Activated CD4-positive, alpha-beta T cell treated with anti-CD3 and anti-CD28 coated beads, Interleukin-2, amount 10 ng/mL, durations not matched to agents 7 days and 5 days (primary cell): Measurements from ENCODE around the gene NAALADL1. TPM values are rescaled to one million over a fixed set of nuclear protein-coding genes. Genes with fewer than 3 reads are reported as not detected.

Experiments used
- CTCF ChIA-PET: fragments of 350-600 bp; sonication (Branson Sonifier 250); formaldehyde crosslinking; loops from one replicate; lab custom pipeline; 2021; ENCODE audit warnings: antibody characterized with exemption; lab: Charles Lee
- POLR2A ChIA-PET: fragments of 350-600 bp; sonication (Branson Sonifier 250); formaldehyde crosslinking; loops from one replicate; lab custom pipeline; 2021; ENCODE audit warnings: antibody characterized with exemption; lab: Charles Lee
- DNase-seq: peaks from one replicate; pipeline ENCODE4 v3.0.0-alpha.2; 2020
- H3K27ac Mint-ChIP-seq: one replicate; pipeline ENCODE4 v1.8.0; 2021; ENCODE audit warnings: mild to moderate bottlenecking, moderate library complexity, mixed read lengths
- H3K27me3 Mint-ChIP-seq: one replicate; pipeline ENCODE4 v1.8.0; 2021; ENCODE audit warnings: mixed read lengths
- H3K36me3 Mint-ChIP-seq: one replicate; pipeline ENCODE4 v1.8.0; 2021; ENCODE audit warnings: low read depth, mixed read lengths
- H3K4me1 Mint-ChIP-seq: one replicate; pipeline ENCODE4 v1.8.0; 2021; ENCODE audit warnings: mixed read lengths
- H3K4me3 Mint-ChIP-seq: one replicate; pipeline ENCODE4 v1.8.0; 2021; ENCODE audit warnings: mild to moderate bottlenecking, moderate library complexity, mixed read lengths
- H3K9me3 Mint-ChIP-seq: one replicate; pipeline ENCODE4 v1.8.0; 2021; ENCODE audit warnings: mixed read lengths
- total RNA-seq, 2 experiments: library from RNA; stranded (reverse); gene quantifications; one replicate each; pipeline ENCODE4 v1.2.3, GENCODE V29; 2021

The NAALADL1 gene
- total RNA-seq, 2 experiments from 2014 or later = 6.3 to 7.3 TPM

DNA sequence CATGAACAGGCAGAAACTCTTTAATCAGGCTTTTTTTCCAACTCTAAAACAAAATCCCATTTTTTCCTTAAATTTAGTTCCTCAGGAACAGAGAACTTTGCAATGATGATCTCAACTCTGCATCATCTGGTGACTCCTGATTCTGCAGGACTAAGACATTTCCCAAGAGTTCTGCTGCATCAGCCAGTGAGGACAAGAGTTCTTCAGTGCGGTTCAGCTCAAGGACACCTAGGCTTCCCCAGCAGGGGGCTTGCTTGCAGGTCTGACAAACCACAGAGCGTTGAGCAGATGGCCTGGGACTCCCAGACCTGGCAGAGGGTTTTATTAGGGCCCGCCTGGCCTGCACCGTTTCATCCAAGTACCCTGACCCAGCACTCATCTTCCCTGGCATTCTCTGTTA lies 19.1 kb upstream of the NAALADL1 start:
- H3K27ac Mint-ChIP-seq = peak overlapping the region; percentile 50

DNA sequence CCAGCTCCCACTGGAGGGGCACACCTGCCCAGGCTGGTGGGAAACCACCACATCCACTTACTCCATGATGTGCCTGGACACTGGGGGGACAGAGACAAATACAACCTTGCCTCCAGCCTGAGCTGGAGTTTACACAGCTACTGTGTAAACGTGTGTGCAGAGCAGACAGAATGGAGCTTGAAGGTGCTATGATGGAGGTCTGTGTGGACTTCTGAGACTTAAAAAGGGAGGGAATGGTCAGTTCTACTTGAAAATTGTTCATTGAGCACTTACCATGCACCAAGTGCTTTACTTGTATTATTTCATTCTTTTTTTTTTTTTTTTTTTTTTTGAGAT lies 14.2 kb upstream of the NAALADL1 start:
- ChIA-PET CTCF (interaction anchor here (0.6 to 1.6 kb wide), 6 partner anchors 9 to 255 kb away, joined by 3 to 4 read pairs (median 3); partner anchors contain the start of gene ZNHIT2), POLR2A (no interaction called here)
- DNase-seq = no peak
- Mint-ChIP-seq H3K4me3 (no peak overlapping the region), H3K9me3 (no peaks in the 10 kb centered on the region), H3K27ac (no peak overlapping the region), H3K36me3 (peaks cover 12% of the 10 kb centered on the region), H3K4me1 (peaks cover 9% of the 10 kb centered on the region), H3K27me3 (no peaks in the 10 kb centered on the region)

More for the DNA sequence above, 19.1 kb upstream of the NAALADL1 start:
- no peak for DNase-seq
- Mint-ChIP-seq H3K4me3 (no peak overlapping the region), H3K4me1 (peaks cover 45% of the 10 kb centered on the region), H3K9me3 (no peaks in the 10 kb centered on the region), H3K36me3 (peaks cover 50% of the 10 kb centered on the region), H3K27me3 (no peaks in the 10 kb centered on the region)
- CTCF ChIA-PET = interaction anchor here (1.2 to 2.5 kb wide), 4 partner anchors 18 to 267 kb away, joined by 3 to 6 read pairs (median 4); partner anchors contain the start of gene MEN1
- POLR2A ChIA-PET = no interaction called here

DNA sequence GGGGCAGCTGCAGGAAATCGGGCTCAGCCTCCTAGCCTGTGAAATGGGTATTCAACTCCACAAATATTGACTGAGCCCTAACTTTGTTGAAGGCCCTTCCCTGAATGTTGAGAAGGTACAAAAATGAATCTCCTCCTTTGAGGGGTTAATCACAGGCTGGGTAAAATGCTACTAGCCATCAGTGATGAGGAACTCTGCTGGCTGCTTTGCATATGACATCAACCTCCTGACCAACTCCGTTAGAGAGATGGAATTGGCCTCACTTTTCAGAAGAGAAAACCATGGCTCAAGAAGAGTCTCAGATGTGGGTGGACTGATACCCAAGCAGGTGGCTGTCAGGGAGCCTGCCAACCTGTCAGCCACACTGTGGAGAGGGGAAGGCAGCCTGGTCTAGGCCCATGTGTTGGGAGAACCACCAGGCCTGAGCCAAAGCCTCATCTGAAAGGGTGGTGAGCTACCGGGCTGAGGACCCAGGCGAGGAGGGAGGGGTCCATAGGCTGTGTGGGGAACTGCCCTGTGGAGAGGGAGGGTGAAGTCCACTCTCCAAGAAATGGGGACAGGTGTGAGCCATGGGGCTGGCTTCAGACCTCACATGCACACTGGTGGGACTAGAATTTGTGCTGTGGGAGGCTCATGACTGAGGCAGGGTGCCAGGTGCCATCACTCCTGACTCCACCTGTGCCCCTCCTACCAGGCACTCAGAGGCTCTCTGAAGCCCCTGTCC lies 13.7 kb upstream of the NAALADL1 start:
- Mint-ChIP-seq H3K27me3 (no peaks in the 10 kb centered on the region), H3K36me3 (peaks cover 7% of the 10 kb centered on the region), H3K4me1 (peaks cover 5% of the 10 kb centered on the region), H3K4me3 (no peak overlapping the region), H3K9me3 (no peaks in the 10 kb centered on the region), H3K27ac (no peak overlapping the region)
- POLR2A ChIA-PET = no interaction called here
- CTCF ChIA-PET = interaction anchor here (0.6 to 1.6 kb wide), 5 partner anchors 8 to 45 kb away, joined by 3 to 4 read pairs (median 3); partner anchors contain the start of gene ZNHIT2
- DNase-seq = no peak

GRCh38 chr11:65069217-65069616 lies 10.9 kb upstream of the NAALADL1 start:
- Mint-ChIP-seq H3K27ac (no peak overlapping the region), H3K27me3 (no peaks in the 10 kb centered on the region), H3K4me3 (no peak overlapping the region), H3K36me3 (no peaks in the 10 kb centered on the region), H3K9me3 (no peaks in the 10 kb centered on the region), H3K4me1 (peaks cover 1% of the 10 kb centered on the region)
- ChIA-PET POLR2A (no interaction called here), CTCF (interaction anchor here (1.1 to 1.5 kb wide), 2 partner anchors 44 to 73 kb away, joined by 3 read pairs; partner anchors contain the start of gene BATF2)
- DNase-seq = no peak

DNA sequence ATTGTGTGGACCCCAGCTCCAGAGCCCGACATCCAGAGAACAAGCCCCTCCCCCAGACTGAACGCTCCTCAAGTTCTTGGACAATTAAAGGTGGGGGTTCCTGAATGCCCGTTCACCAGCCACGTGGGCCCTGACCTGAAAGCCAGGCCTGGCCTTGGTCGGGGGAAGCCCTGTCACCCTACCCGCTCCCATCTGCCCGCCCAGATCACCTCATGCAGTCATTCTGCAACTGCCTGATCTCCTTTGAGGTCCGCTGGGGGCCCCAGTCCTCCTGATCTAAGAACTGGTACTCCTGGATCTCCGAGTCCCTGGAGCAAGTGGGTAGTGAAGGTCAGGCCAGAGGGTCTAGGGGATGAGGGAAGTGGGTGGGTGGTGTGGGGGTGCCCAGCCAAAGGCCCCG lies 9.1 kb upstream of the NAALADL1 start:
- Mint-ChIP-seq H3K27me3 (no peaks in the 10 kb centered on the region), H3K27ac (no peak overlapping the region), H3K9me3 (no peaks in the 10 kb centered on the region), H3K4me3 (no peak overlapping the region), H3K36me3 (no peaks in the 10 kb centered on the region), H3K4me1 (peaks cover 1% of the 10 kb centered on the region)
- no peak for DNase-seq
- CTCF ChIA-PET = no interaction called here
- POLR2A ChIA-PET = no interaction called here

- H3K36me3 Mint-ChIP-seq = no peaks in the 10 kb centered on the region
- ChIA-PET CTCF (no interaction called here), POLR2A (no interaction called here)
- H3K4me3 Mint-ChIP-seq = no peak overlapping the region
- H3K27me3 Mint-ChIP-seq = no peaks in the 10 kb centered on the region
- peaks cover 1% of the 10 kb centered on the region for H3K4me1 Mint-ChIP-seq
- no peaks in the 10 kb centered on the region for H3K9me3 Mint-ChIP-seq
- DNase-seq = no peak
- no peak overlapping the region for H3K27ac Mint-ChIP-seq
Observed at GRCh38 chr11:65066805-65067291, 8.5 kb upstream of the NAALADL1 start.

GRCh38 chr11:65066315-65066714 lies 8.0 kb upstream of the NAALADL1 start:
- Mint-ChIP-seq H3K36me3 (no peaks in the 10 kb centered on the region), H3K9me3 (no peaks in the 10 kb centered on the region), H3K4me3 (no peak overlapping the region), H3K27me3 (no peaks in the 10 kb centered on the region), H3K4me1 (peaks cover 1% of the 10 kb centered on the region), H3K27ac (no peak overlapping the region)
- ChIA-PET POLR2A (no interaction called here), CTCF (interaction anchor here (0.9 kb wide), 1 partner anchor 16 kb away, joined by 3 read pairs; no protein-coding TSS in a partner anchor)
- DNase-seq = no peak

DNA sequence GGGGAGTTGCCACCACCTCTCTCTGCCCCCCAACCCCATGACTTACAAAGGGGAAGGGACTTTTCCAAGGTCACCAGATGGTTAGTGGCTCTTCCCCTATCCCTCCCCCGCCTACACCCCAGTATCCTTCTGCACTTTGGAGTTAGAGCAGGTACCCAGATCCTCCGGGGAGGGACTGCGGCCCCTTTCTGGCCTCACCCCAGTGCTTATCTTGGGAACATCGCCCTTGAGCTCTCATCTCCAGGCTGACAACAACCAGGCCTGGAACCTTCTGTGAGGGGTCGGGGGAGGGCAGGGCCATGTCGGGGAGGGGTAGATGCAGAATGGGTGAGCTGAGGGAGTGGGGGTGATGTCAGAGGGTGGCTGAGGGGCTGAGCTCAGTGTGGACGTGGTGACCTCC lies 7.5 kb upstream of the NAALADL1 start:
- ChIA-PET POLR2A (no interaction called here), CTCF (interaction anchor here (0.9 kb wide), 1 partner anchor 17 kb away, joined by 3 read pairs; no protein-coding TSS in a partner anchor)
- Mint-ChIP-seq H3K27ac (no peak overlapping the region), H3K36me3 (no peaks in the 10 kb centered on the region), H3K27me3 (no peaks in the 10 kb centered on the region), H3K9me3 (no peaks in the 10 kb centered on the region), H3K4me3 (no peak overlapping the region), H3K4me1 (peaks cover 5% of the 10 kb centered on the region)
- no peak for DNase-seq

DNA sequence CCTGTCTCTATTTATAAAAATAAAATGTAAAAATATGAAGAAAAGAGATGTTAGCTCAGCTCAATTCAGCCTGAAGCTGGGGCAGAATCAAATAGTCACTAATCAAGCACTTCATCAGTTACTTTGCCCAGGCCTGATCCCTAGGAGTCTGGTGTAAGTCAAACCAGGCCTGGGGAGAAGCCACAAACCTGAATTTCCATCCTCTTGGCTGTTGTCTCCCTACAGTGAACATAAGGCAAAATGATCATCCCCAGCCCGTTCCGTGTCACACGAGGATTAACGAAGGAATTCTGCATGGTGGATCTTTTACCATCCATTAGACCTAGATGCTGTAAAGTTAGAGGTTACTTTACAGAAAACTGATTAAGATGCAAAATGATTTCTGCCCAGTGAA lies 6.5 kb upstream of the NAALADL1 start:
- Mint-ChIP-seq H3K36me3 (no peaks in the 10 kb centered on the region), H3K4me3 (no peak overlapping the region), H3K27ac (no peak overlapping the region), H3K4me1 (peaks cover 14% of the 10 kb centered on the region), H3K27me3 (no peaks in the 10 kb centered on the region), H3K9me3 (no peaks in the 10 kb centered on the region)
- ChIA-PET POLR2A (no interaction called here), CTCF (interaction anchor here (1.7 kb wide), 1 partner anchor 8 kb away, joined by 4 read pairs; no protein-coding TSS in a partner anchor)
- DNase-seq = no peak

DNA sequence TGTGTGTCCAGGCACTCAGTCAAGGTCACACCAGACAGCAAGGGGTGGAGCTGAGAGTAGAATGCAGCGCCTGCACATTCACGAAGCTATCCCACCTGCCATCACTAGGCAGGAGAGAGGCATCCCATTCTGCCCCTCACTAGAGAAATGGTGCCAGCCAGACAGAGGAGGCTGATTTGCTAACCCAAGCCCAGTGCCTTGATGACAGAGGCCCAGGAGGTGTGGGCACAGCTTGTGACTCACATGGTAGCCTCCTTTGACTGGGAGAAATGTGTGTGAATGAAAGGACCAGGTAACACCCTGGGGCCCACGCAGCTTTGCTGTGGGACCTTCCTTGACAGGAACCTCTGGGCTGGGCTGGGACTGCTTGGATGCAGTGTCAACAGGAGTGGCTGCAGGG lies 5.2 kb upstream of the NAALADL1 start:
- DNase-seq = no peak
- Mint-ChIP-seq H3K27ac (no peak overlapping the region), H3K4me1 (peaks cover 13% of the 10 kb centered on the region), H3K27me3 (no peaks in the 10 kb centered on the region), H3K9me3 (no peaks in the 10 kb centered on the region), H3K36me3 (no peaks in the 10 kb centered on the region), H3K4me3 (no peak overlapping the region)
- ChIA-PET POLR2A (no interaction called here), CTCF (interaction anchor here (1.4 to 2.3 kb wide), 4 partner anchors 9 to 49 kb away, joined by 4 to 12 read pairs (median 4); partner anchors contain the start of gene ARL2)

DNA sequence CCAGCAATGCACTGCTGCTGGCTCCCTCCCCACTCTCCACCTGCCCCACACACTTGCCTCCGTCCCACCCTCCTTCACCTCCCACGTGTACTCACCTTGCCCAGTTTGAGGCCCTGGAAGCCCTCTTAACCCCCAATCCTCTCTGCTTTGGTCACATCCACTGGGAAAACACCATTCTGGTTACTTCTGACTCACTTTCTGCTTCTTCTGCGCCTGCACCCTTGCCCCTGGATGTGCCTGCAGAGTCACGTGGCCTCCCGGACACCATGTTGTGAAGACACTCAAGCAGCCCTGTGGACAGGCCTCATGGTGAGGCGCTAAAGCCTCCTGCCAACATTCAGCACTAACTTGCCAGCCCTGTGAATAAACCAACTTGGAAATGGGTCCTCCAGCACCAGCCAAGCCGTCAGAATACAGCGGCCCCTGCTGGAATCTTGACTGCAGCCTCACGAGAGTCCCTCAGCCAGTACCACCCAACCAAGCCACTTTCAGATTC lies 2.6 kb upstream of the NAALADL1 start:
- Mint-ChIP-seq H3K36me3 (no peaks in the 10 kb centered on the region), H3K4me3 (no peak overlapping the region), H3K9me3 (no peaks in the 10 kb centered on the region), H3K27ac (no peak overlapping the region), H3K4me1 (peaks cover 13% of the 10 kb centered on the region), H3K27me3 (peaks cover 3% of the 10 kb centered on the region)
- POLR2A ChIA-PET = no interaction called here
- CTCF ChIA-PET = interaction anchor here (0.5 to 0.7 kb wide), 2 partner anchors 12 to 77 kb away, joined by 3 to 5 read pairs; no protein-coding TSS in a partner anchor
- DNase-seq = peak; percentile 32

GRCh38 chr11:65059959-65060824 lies 1.8 kb upstream of the NAALADL1 start:
- H3K9me3 Mint-ChIP-seq = no peaks in the 10 kb centered on the region
- peaks cover 3% of the 10 kb centered on the region for H3K27me3 Mint-ChIP-seq
- no peak for DNase-seq
- H3K4me3 Mint-ChIP-seq = no peak overlapping the region
- POLR2A ChIA-PET = no interaction called here
- peaks cover 15% of the 10 kb centered on the region for H3K4me1 Mint-ChIP-seq
- peak overlapping the region; percentile 54 for H3K27ac Mint-ChIP-seq
- CTCF ChIA-PET = interaction anchor here (0.5 to 1.2 kb wide), 2 partner anchors 18 to 76 kb away, joined by 3 to 5 read pairs; no protein-coding TSS in a partner anchor
- H3K36me3 Mint-ChIP-seq = no peaks in the 10 kb centered on the region
